HepG2 (cell line): Measurements from ENCODE around the gene PRSS36. TPM values are rescaled to one million over a fixed set of nuclear protein-coding genes. Genes with fewer than 3 reads are reported as not detected.

Experiments
- AGO2 ChIP-seq: fragments of 200-400 bp; formaldehyde crosslinking; optimal IDR thresholded peaks from 2 replicates; pipeline ENCODE3; 2017; ENCODE audit warnings: mild to moderate bottlenecking, low read depth, low read length, moderate library complexity
- ARHGAP35 ChIP-seq: sonication (generic); formaldehyde crosslinking; IDR thresholded peaks from 2 replicates; pipeline ENCODE4 v1.9.0; 2022; ENCODE audit warnings: mild to moderate bottlenecking, inconsistent platforms, moderate library complexity, missing genetic modification reagents, borderline replicate concordance
- FOXA3 ChIP-seq: IDR thresholded peaks from 2 replicates; pipeline ENCODE4 v1.6.1; 2016; ENCODE audit warnings: missing genetic modification reagents, missing compliant biosample characterization
- FOXM1 ChIP-seq: sonication (generic); formaldehyde crosslinking; IDR thresholded peaks from 2 replicates; pipeline ENCODE4 v1.5.0; 2020; ENCODE audit warnings: missing genetic modification reagents
- GABPB1 ChIP-seq: IDR thresholded peaks from 2 replicates; pipeline ENCODE4 v1.6.1; 2016; ENCODE audit warnings: mild to moderate bottlenecking, missing genetic modification reagents, moderate library complexity, missing compliant biosample characterization
- NFE2 ChIP-seq: sonication (generic); formaldehyde crosslinking; IDR thresholded peaks from 2 replicates; pipeline ENCODE4 v1.4.0; 2020; ENCODE audit warnings: missing genetic modification reagents
- NPAS2 ChIP-seq: sonication (generic); formaldehyde crosslinking; IDR thresholded peaks from 2 replicates; pipeline ENCODE4 v1.8.0; 2022; ENCODE audit warnings: mild to moderate bottlenecking, missing genetic modification reagents, borderline replicate concordance
- NR0B2 ChIP-seq: sonication (generic); formaldehyde crosslinking; IDR thresholded peaks from 2 replicates; pipeline ENCODE4 v1.4.0; 2020; ENCODE audit warnings: mild to moderate bottlenecking, missing genetic modification reagents
- POLR2G ChIP-seq: fragments of 200-400 bp; formaldehyde crosslinking; IDR thresholded peaks from 2 replicates; pipeline ENCODE4 v1.6.1; 2018; ENCODE audit warnings: mild to moderate bottlenecking, low read depth, low read length, moderate library complexity
- RFXANK ChIP-seq: IDR thresholded peaks from 2 replicates; pipeline ENCODE4 v1.6.1; 2016
- RXRA ChIP-seq: sonication (generic); formaldehyde crosslinking; IDR thresholded peaks from 2 replicates; pipeline ENCODE4 v1.5.1; 2020; ENCODE audit warnings: missing genetic modification reagents
- SKI ChIP-seq: fragments of 450-650 bp; IDR thresholded peaks from one replicate; pipeline ENCODE4 v1.6.1; 2018; ENCODE audit warnings: mild to moderate bottlenecking; ENCODE audit not compliant: partially characterized antibody
- SRSF4 ChIP-seq: fragments of 200-400 bp; formaldehyde crosslinking; IDR thresholded peaks from one replicate; pipeline ENCODE4 v1.6.1; 2018; ENCODE audit warnings: mild to moderate bottlenecking, low read depth, low read length, moderate library complexity; ENCODE audit not compliant: poor library complexity, severe bottlenecking
- TAF1 ChIP-seq: sonication (generic); formaldehyde crosslinking; IDR thresholded peaks from 2 replicates; pipeline ENCODE4 v1.4.0; 2020; ENCODE audit warnings: missing genetic modification reagents
- TCF12 ChIP-seq, 2 experiments: fragments of 450-650 bp in 1 of 2; sonication (generic) in 1 of 2; formaldehyde crosslinking in 1 of 2; IDR thresholded peaks; 2 replicates each; pipeline versions ENCODE4 v1.6.1 to v1.8.0; 2017 to 2022; ENCODE audit warnings: antibody characterized with exemption in 1 of 2, mild to moderate bottlenecking in 1 of 2, missing genetic modification reagents in 1 of 2, moderate library complexity in 1 of 2
- TRIM24 ChIP-seq: sonication (generic); formaldehyde crosslinking; IDR thresholded peaks from 2 replicates; pipeline ENCODE4 v1.8.0; 2022; ENCODE audit warnings: mild to moderate bottlenecking, missing genetic modification reagents
- ZBTB2 ChIP-seq: sonication (generic); formaldehyde crosslinking; IDR thresholded peaks from 2 replicates; pipeline ENCODE4 v1.8.0; 2022; ENCODE audit warnings: low read depth, missing genetic modification reagents
- ZBTB7B ChIP-seq: sonication (generic); formaldehyde crosslinking; IDR thresholded peaks from 2 replicates; pipeline ENCODE4 v1.4.0; 2020; ENCODE audit warnings: missing genetic modification reagents
- ZEB1 ChIP-seq: IDR thresholded peaks from 2 replicates; pipeline ENCODE4 v1.6.1; 2012; ENCODE audit warnings: mild to moderate bottlenecking, low read depth, inconsistent platforms; ENCODE audit not compliant: insufficient replicate concordance
- ZKSCAN1 ChIP-seq: fragments of 150-350 bp; IDR thresholded peaks from 2 replicates; pipeline ENCODE4 v1.6.1; 2014; ENCODE audit warnings: low read length
- ZNF274 ChIP-seq: sonication (generic); formaldehyde crosslinking; IDR thresholded peaks from 2 replicates; pipeline ENCODE4 v1.5.1; 2020; ENCODE audit warnings: mild to moderate bottlenecking, missing genetic modification reagents
- ZNF335 ChIP-seq: sonication (generic); formaldehyde crosslinking; IDR thresholded peaks from 2 replicates; pipeline ENCODE4 v1.4.0; 2020; ENCODE audit warnings: missing genetic modification reagents
- ZNF430 ChIP-seq: sonication (generic); formaldehyde crosslinking; IDR thresholded peaks from 2 replicates; pipeline ENCODE4 v1.9.0; 2021; ENCODE audit warnings: mild to moderate bottlenecking, missing genetic modification reagents
- ZNF543 ChIP-seq: sonication (generic); formaldehyde crosslinking; IDR thresholded peaks from 2 replicates; pipeline ENCODE4 v1.4.0; 2020; ENCODE audit warnings: mild to moderate bottlenecking, missing genetic modification reagents
- ZNF850 ChIP-seq: sonication (generic); formaldehyde crosslinking; conservative IDR thresholded peaks from 2 replicates; pipeline ENCODE4 v1.9.0; 2021; ENCODE audit warnings: mild to moderate bottlenecking, missing genetic modification reagents
- ZZZ3 ChIP-seq: sonication (generic); formaldehyde crosslinking; IDR thresholded peaks from 2 replicates; pipeline ENCODE4 v1.4.0; 2020; ENCODE audit warnings: missing genetic modification reagents, mild to moderate bottlenecking, borderline replicate concordance
- polyA plus RNA-seq, 8 experiments: library from polyadenylated mRNA; depleted of rRNA in 3 of 8; stranded (reverse) in 7 of 8; unstranded in 1 of 8; fragments of >200 nt; fragmentation: Illumina TruSeq in 4 of 8; extraction: Trizol in 4 of 8; gene quantifications; 2 replicates each; pipeline versions ENCODE4 v1.2.1 to v1.2.3, GENCODE V29; 2011 to 2016; ENCODE audit warnings: low read depth in 4 of 8, missing spikeins in 1 of 8, mixed read lengths in 1 of 8; ENCODE audit not compliant: insufficient read depth in 1 of 8
- total RNA-seq, 5 experiments: library from RNA; depleted of rRNA; stranded (reverse); fragments of >200 nt; fragmentation: Illumina TruSeq; extraction: Trizol; gene quantifications; 2 replicates each; pipeline ENCODE4 v1.2.3, GENCODE V29; 2016; ENCODE audit warnings: low read depth in 1 of 5
- TF ChIP-seq, protein P1 (sequence below): sonication (generic); formaldehyde crosslinking; IDR thresholded peaks from 2 replicates; pipeline ENCODE4 v1.4.0; 2020; ENCODE audit warnings: missing genetic modification reagents
- TF ChIP-seq, protein P2 (sequence below): sonication (generic); formaldehyde crosslinking; IDR thresholded peaks from 2 replicates; pipeline ENCODE4 v1.8.1; 2023; ENCODE audit warnings: mild to moderate bottlenecking, missing genetic modification reagents, borderline replicate concordance

Gene PRSS36
- total and polyA plus RNA-seq, 2 of the 13 experiments (the other 11 are each of a cell fraction or from before 2014, with no cell fraction given): 1.5 to 2.1 TPM

GRCh38 chr16:31183432-31184428, 33.9 kb upstream of the PRSS36 start (continued):
- TF ChIP-seq RFXANK (CRISPR knock-in tag): no peak
- TF ChIP-seq FOXM1 (CRISPR knock-in tag): no peak
- TF ChIP-seq ZBTB7B: no peak
- no peak for TF ChIP-seq ZKSCAN1
- peak; percentile 54; the same call in 1 of the 2 replicates for TF ChIP-seq POLR2G
- no peak for TF ChIP-seq SRSF4
- TF ChIP-seq ZZZ3 (CRISPR knock-in tag): no peak
- TF ChIP-seq ZNF430 (CRISPR knock-in tag): no peak
- TF ChIP-seq, protein P1, sequence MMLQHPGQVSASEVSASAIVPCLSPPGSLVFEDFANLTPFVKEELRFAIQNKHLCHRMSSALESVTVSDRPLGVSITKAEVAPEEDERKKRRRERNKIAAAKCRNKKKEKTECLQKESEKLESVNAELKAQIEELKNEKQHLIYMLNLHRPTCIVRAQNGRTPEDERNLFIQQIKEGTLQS (CRISPR knock-in tag): no peak
- no peak for TF ChIP-seq ZBTB2 (CRISPR knock-in tag)
- TF ChIP-seq NFE2 (CRISPR knock-in tag): no peak
- TF ChIP-seq TCF12 (IDR thresholded peaks at IDR 0.05): no peak
- no peak for TF ChIP-seq TCF12 (CRISPR knock-in tag; IDR thresholded peaks at IDR 0.05)
- no peak for TF ChIP-seq NPAS2 (CRISPR knock-in tag)
- no peak for TF ChIP-seq ZNF850
- TF ChIP-seq ZNF335 (CRISPR knock-in tag): no peak
- TF ChIP-seq ZNF274: no peak
- no peak for TF ChIP-seq GABPB1
- no peak for TF ChIP-seq SKI
- no peak for TF ChIP-seq ZEB1
- no peak for TF ChIP-seq ARHGAP35 (CRISPR knock-in tag)
- TF ChIP-seq ZNF543 (CRISPR knock-in tag): no peak
- TF ChIP-seq AGO2: peak; percentile 64
- TF ChIP-seq FOXA3 (CRISPR knock-in tag): no peak
- TF ChIP-seq TRIM24 (CRISPR knock-in tag): no peak
- TF ChIP-seq NR0B2: no peak
- TF ChIP-seq, protein P2, sequence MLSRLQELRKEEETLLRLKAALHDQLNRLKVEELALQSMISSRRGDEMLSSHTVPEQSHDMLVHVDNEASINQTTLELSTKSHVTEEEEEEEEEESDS (CRISPR knock-in tag): no peak
- no peak for TF ChIP-seq RXRA
- no peak for TF ChIP-seq TAF1
